Suppressor macrophage treated with lipopolysaccharide for 4 hours (primary cell): ENCODE measurements around the gene CNTNAP3B.
"Not testable (repeated sequence)": the region's sequence is repeated elsewhere in the genome, so short reads cannot be mapped to it uniquely, and the experiment has no call there.

Experiments used
- DNase-seq: peaks from one replicate; pipeline ENCODE4 v3.0.0-alpha.2; 2020

CNTNAP3B gene

GRCh38 chr9:42129073-42129729 lies at the start of gene CNTNAP3B:
CNTNAP3B (minus strand) TSS chr9:42129426; CDS start chr9:42129094, 332 bp downstream.
- not testable (repeated sequence) for DNase-seq

GRCh38 chr9:42160299-42160698 lies 31.1 kb upstream of the CNTNAP3B start:
- not testable (repeated sequence) for DNase-seq

- not testable (repeated sequence) for DNase-seq
Observed at GRCh38 chr9:42127056-42127841, 2.0 kb downstream of the CNTNAP3B start.

- DNase-seq = not testable (repeated sequence)
Observed at GRCh38 chr9:42121007-42121406, 8.2 kb downstream of the CNTNAP3B start.

- DNase-seq = not testable (repeated sequence)
Observed at GRCh38 chr9:42095929-42096328, 33.3 kb downstream of the CNTNAP3B start.

GRCh38 chr9:42084559-42084952 lies 44.7 kb downstream of the CNTNAP3B start:
- DNase-seq = not testable (repeated sequence)

GRCh38 chr9:42083877-42084558 lies 45.2 kb downstream of the CNTNAP3B start:
- DNase-seq = not testable (repeated sequence)

- DNase-seq = not testable (repeated sequence)
Observed at GRCh38 chr9:42080376-42080775, 48.9 kb downstream of the CNTNAP3B start.

- DNase-seq = not testable (repeated sequence)
Observed at GRCh38 chr9:42074868-42075267, 54.4 kb downstream of the CNTNAP3B start.

GRCh38 chr9:42071026-42071425 lies 58.2 kb downstream of the CNTNAP3B start:
- not testable (repeated sequence) for DNase-seq

- not testable (repeated sequence) for DNase-seq
Observed at GRCh38 chr9:42070035-42070799, 59.0 kb downstream of the CNTNAP3B start.

GRCh38 chr9:42053874-42054273 lies 75.4 kb downstream of the CNTNAP3B start:
- DNase-seq = not testable (repeated sequence)

GRCh38 chr9:42050701-42051100 lies 78.5 kb downstream of the CNTNAP3B start:
- not testable (repeated sequence) for DNase-seq

- not testable (repeated sequence) for DNase-seq
Observed at GRCh38 chr9:42044422-42045010, 84.7 kb downstream of the CNTNAP3B start.

- DNase-seq = not testable (repeated sequence)
Observed at GRCh38 chr9:42033541-42033940, 95.7 kb downstream of the CNTNAP3B start.

GRCh38 chr9:42020639-42021038 lies 108.6 kb downstream of the CNTNAP3B start:
- not testable (repeated sequence) for DNase-seq

- not testable (repeated sequence) for DNase-seq
Observed at GRCh38 chr9:42018220-42018922, 110.9 kb downstream of the CNTNAP3B start.

GRCh38 chr9:42014317-42014716 lies 114.9 kb downstream of the CNTNAP3B start:
- DNase-seq = not testable (repeated sequence)

- DNase-seq = not testable (repeated sequence)
Observed at GRCh38 chr9:41991607-41992006, 137.6 kb downstream of the CNTNAP3B start.

- not testable (repeated sequence) for DNase-seq
Observed at GRCh38 chr9:41980271-41980670, 149.0 kb downstream of the CNTNAP3B start.

GRCh38 chr9:41977965-41978600 lies 151.1 kb downstream of the CNTNAP3B start:
- not testable (repeated sequence) for DNase-seq
